ENCODE results near the gene NCOA4. TPM values are rescaled to one million over a fixed set of nuclear protein-coding genes. Genes with fewer than 3 reads are reported as not detected.
A peak's percentile ranks its signal among the peaks of the same experiment; 100 is the strongest.

Gene NCOA4
- total RNA-seq: 100 to 1,000 TPM; 132 to 192 TPM

DNA sequence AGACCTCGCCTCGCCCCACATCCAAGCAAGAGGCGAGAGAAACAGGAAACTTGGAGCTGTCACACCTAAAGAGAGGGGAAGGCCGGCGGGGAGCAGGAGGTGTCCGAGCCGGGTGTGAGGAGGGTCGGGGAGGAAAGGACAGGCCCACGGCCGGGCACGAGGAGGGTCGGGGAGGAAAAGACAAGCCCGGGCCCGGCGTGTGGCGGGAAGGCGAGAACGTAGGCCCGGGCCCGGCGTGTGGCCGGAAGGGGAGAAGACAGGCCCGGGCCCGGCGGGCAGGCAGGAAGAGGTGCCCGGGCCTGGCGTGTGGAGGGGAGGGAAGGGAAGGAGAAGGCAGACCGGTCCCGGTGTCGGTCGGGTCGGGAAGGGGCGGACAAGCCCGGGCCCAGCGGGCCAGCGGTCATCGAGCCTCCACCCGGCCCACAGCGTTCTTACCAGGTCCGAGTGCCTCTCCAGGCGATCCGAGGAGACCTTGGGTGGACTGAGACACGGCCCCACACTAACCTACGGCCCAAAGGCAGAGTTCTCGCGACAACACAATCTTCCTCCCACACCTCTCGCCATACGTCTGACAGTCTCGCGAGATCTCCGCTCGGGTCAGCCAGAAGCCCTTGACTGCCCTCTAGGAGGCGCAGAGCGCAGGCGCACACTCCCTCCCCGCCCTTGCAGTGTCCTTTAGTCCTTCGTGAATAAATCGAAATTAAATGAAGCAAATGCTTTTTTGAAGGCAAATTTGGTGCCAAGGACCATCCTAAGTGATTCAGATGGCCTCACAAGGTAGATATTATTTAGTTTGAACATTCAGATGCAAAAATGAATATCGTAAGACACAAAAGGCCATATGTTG is at the start of gene NCOA4:
Gene NCOA4, minus strand, starts transcription at position 533 of the 847 bp plus-strand sequence. CDS start 13,943 bp downstream, outside the sequence.
- Histone ChIP-seq H3K36me3 (no peaks in the 10 kb centered on the region), H3K27me3 (no peaks in the 10 kb centered on the region), H3K9me3 (no peaks in the 10 kb centered on the region), H3K4me3 (peak within 1 kb of the TSS; percentile 82), H3K4me1 (peaks cover 9% of the 10 kb centered on the region), H3K9ac (ENCODE audit: low read depth in 2 of 2, low read length in 2 of 2) (peak within 1 kb of the TSS; percentile 81 to 85), H3K27ac (peak within 1 kb of the TSS; percentile 89)
- DNase-seq: peak; percentile 98
- intact Hi-C loops (cut with DNase I): no loop called here
- TF ChIP-seq, protein P1, sequence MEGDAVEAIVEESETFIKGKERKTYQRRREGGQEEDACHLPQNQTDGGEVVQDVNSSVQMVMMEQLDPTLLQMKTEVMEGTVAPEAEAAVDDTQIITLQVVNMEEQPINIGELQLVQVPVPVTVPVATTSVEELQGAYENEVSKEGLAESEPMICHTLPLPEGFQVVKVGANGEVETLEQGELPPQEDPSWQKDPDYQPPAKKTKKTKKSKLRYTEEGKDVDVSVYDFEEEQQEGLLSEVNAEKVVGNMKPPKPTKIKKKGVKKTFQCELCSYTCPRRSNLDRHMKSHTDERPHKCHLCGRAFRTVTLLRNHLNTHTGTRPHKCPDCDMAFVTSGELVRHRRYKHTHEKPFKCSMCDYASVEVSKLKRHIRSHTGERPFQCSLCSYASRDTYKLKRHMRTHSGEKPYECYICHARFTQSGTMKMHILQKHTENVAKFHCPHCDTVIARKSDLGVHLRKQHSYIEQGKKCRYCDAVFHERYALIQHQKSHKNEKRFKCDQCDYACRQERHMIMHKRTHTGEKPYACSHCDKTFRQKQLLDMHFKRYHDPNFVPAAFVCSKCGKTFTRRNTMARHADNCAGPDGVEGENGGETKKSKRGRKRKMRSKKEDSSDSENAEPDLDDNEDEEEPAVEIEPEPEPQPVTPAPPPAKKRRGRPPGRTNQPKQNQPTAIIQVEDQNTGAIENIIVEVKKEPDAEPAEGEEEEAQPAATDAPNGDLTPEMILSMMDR (IDR thresholded peaks at IDR 0.05): peak; percentile 76

DNA sequence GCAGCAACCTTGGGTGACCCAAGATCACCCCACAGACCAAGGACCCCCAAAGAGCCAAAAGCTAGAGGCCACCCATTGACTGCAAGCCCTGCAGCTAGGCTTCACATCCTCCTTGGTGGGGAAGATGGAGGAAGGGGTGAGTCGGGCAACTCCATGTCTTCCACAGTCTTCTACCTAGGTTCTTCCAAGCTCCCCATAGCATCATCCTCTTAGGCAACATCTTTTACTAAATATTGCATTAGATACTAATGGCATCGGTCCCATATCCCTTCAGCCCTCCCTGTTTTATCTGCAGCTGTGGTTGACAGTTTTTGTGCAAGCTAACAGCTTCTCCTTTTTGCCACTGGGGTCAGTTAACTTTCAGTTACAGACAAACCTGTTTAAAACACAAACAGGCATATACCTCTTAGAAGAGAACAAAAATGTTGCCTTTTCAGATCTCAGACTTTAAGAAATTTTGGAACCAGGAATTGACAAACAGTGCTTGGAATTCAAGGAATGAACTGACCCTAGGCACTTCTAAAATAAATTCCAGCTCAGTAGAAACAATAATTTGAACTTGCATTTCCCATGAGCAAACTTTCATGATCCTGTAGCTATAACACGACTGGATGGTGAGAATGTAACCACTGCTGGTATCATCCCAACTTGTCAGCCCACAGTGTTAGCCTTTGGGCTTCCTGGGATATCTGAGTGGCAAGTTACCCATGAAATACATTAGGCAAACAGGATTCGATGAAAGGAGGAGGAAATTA is 49.6 kb upstream of the NCOA4 start:
- Histone ChIP-seq H3K36me3 (no peaks in the 10 kb centered on the region), H3K9me3 (no peaks in the 10 kb centered on the region), H3K9ac (ENCODE audit: low read depth in 2 of 2, low read length in 2 of 2) (no peak overlapping the region), H3K4me3 (no peak overlapping the region), H3K27ac (no peak overlapping the region), H3K4me1 (no peaks in the 10 kb centered on the region), H3K27me3 (no peaks in the 10 kb centered on the region)
- no peak for DNase-seq
- TF ChIP-seq, protein P1 (IDR thresholded peaks at IDR 0.05): no peak
- intact Hi-C loops (cut with DNase I): no loop called here

DNA sequence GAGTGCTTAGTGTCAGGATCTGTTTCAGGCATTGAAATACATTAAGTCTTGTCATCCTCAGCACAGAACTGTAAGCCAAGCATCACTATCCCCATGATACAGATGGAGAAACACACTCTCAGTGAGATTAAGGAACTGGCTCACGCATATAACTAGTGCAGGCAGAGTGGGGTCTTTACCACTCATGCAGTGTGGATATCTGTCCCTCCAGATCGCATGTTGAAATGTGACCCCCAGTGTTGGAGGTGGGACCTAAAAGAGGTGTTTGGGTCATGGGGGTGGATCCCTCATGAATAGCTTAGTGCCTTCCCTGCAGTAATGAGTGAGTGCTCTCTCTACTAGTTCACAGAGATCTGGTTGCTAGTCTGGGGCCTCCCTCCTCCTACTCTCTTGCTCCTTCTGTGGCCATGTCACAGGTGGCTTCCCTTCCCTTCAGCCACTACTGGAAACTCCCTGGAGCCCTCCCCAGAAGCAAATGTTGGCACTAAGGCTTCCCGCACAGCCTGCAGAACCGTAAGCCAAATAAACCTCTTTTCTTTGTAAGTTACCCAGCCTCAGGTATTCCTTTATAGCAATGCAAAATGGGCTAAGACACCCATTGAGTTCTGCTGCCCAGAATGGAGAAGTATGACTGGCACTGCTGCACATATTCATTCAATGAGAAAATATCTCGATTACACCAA is 47.4 kb upstream of the NCOA4 start:
- no peaks in the 10 kb centered on the region for H3K4me1 ChIP-seq
- H3K36me3 ChIP-seq: no peaks in the 10 kb centered on the region
- H3K9ac ChIP-seq (ENCODE audit: low read depth in 2 of 2, low read length in 2 of 2): no peak overlapping the region
- H3K9me3 ChIP-seq: no peaks in the 10 kb centered on the region
- TF ChIP-seq, protein P1 (IDR thresholded peaks at IDR 0.05): no peak
- no peaks in the 10 kb centered on the region for H3K27me3 ChIP-seq
- no peak for DNase-seq
- H3K27ac ChIP-seq: no peak overlapping the region
- no peak overlapping the region for H3K4me3 ChIP-seq
- intact Hi-C loops (cut with DNase I): no loop called here

DNA sequence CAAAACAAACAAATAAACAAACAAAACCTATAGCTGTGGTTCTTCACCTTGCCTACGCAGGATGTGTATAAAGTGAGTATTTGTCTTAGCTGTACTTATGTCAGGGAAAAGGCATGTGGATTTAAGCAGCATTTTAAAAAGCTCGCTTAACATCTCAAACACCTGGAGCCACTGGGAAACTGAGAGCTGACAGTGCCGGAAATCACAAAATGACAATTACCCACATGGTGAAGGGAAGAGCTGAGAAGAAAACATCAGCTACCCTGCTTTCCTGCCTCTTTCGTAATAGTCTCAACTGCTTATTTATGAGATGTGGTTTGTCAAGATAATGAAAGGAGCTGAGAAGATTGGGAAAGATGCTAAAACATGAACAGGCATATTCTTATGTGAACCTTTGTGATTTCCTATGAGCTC is 46.7 kb upstream of the NCOA4 start:
- TF ChIP-seq, protein P1 (IDR thresholded peaks at IDR 0.05): no peak
- Histone ChIP-seq H3K27ac (no peak overlapping the region), H3K9ac (ENCODE audit: low read depth in 2 of 2, low read length in 2 of 2) (no peak overlapping the region)

DNA sequence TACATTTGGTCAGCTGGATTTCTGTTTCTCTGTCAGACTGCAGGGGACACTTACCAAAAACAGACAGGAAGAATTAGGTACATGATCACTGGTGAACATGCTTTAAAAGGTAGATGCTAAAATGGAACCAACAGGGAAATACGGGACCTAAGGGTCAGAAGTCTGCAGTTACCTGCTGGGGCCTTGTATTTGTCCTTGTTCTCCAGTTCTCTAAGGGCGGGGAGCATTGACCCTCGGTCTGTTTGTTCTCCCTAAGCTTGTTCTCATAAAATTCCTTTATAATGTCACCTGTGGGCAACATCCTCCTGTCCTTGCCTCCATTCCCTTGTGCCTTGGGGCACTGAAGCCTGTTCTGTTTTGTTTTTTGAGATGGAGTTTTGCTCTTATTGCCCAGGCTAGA is 45.4 kb upstream of the NCOA4 start:
- no peaks in the 10 kb centered on the region for H3K4me1 ChIP-seq
- TF ChIP-seq, protein P1 (IDR thresholded peaks at IDR 0.05): no peak
- H3K9ac ChIP-seq (ENCODE audit: low read depth in 2 of 2, low read length in 2 of 2): no peak overlapping the region
- no peak for DNase-seq
- H3K27me3 ChIP-seq: no peaks in the 10 kb centered on the region
- no peak overlapping the region for H3K27ac ChIP-seq
- H3K36me3 ChIP-seq: no peaks in the 10 kb centered on the region
- H3K9me3 ChIP-seq: no peaks in the 10 kb centered on the region
- intact Hi-C loops (cut with DNase I): no loop called here
- H3K4me3 ChIP-seq: no peak overlapping the region

More for the DNA sequence above, 46.7 kb upstream of the NCOA4 start:
- Histone ChIP-seq H3K27me3 (no peaks in the 10 kb centered on the region), H3K4me3 (no peak overlapping the region), H3K9me3 (no peaks in the 10 kb centered on the region), H3K36me3 (no peaks in the 10 kb centered on the region), H3K4me1 (no peaks in the 10 kb centered on the region)
- intact Hi-C loops (cut with DNase I): no loop called here
- no peak for DNase-seq

Measured in colonic mucosa (tissue), 4 donors.